Tibial artery (tissue), 4 donors: Measurements from ENCODE around the gene TPM4.

Source experiments
- DNase-seq, 2 donors: peaks; one replicate each; pipeline ENCODE4 v3.0.0-alpha.2; 2019
- H3K27ac ChIP-seq, 2 donors: fragments of 200-600 bp; sonication (generic) in 1 of 2; 1 replicate in 1 of 2; 2 replicates in 1 of 2; pipeline ENCODE4 v1.5.1; 2018 to 2019; ENCODE audit warnings: mild to moderate bottlenecking in 1 of 2
- H3K27me3 ChIP-seq, 2 donors: fragments of 200-600 bp; sonication (generic) in 1 of 2; one replicate each; pipeline versions ENCODE4 v1.5.1 to v1.6.0; 2016 to 2019
- H3K36me3 ChIP-seq, 3 donors: fragments of 200-600 bp; sonication (generic) in 2 of 3; one replicate each; pipeline ENCODE4 v1.5.1; 2016 to 2019; ENCODE audit warnings: mild to moderate bottlenecking in 2 of 3
- H3K4me1 ChIP-seq, 4 donors: fragments of 200-600 bp; sonication (generic) in 2 of 4; 1 replicate in 3 of 4; 2 replicates in 1 of 4; pipeline ENCODE4 v1.5.1; 2016 to 2019
- H3K4me3 ChIP-seq, 2 donors: fragments of 200-600 bp; sonication (generic) in 1 of 2; 1 replicate in 1 of 2; 2 replicates in 1 of 2; pipeline ENCODE4 v1.5.1; 2018 to 2019; ENCODE audit warnings: mild to moderate bottlenecking in 2 of 2
- H3K9me3 ChIP-seq, 3 donors: fragments of 200-600 bp; sonication (generic) in 1 of 3; one replicate each; pipeline ENCODE4 v1.5.1; 2016 to 2019
- CTCF ChIP-seq, 2 experiments: fragments of 200-600 bp in 1 of 2; fragments of 450-650 bp in 1 of 2; IDR thresholded peaks; one replicate each; pipeline ENCODE4 v1.5.1; 2017 to 2019; ENCODE audit warnings: antibody characterized with exemption in 2 of 2, mild to moderate bottlenecking in 1 of 2, moderate library complexity in 1 of 2
- intact Hi-C: fragments of 100-400 bp; cut with DNase I; formaldehyde crosslinking; loops from one replicate; pipeline ENCODE4 v1.15.0; 2023; ENCODE audit warnings: low total_unique reads

The TPM4 gene

DNA sequence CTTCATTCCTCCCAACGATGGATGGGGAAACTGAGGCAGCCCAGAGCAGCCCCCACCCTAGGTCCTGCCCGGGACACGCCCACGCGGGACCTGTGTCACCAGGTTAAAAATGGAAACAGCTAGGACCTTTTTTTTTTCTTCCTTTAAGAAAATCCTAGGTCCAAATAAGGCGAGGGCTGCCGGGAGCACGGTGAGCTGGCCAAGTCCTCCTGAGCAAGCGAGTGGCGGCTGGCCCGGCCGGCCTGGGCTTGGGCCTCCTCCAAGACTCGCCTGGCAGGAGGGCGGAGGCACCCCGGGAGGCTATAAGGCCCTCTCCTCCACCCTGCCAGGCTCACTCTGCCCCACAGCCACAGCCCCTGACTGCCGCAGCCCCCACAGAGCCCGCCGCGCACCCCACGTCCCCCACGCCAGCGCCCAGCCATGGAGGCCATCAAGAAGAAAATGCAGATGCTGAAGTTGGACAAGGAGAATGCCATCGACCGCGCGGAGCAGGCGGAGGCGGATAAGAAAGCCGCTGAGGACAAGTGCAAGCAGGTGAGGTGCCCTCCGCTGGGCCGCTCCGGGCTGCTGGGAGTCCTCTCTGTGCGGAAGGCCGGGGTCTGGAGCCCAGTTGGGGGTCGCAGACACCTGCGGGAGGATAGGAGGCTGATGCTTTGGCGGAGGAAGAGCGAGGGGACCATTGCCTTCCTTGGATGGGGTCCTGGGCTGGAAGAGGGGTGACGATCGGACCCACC lies 8.9 kb upstream of the TPM4 start:
- intact Hi-C loops, result no loop called here
- peak overlapping the region; percentile 93 to 100 for H3K27ac ChIP-seq
- no peaks in the 10 kb centered on the region for H3K27me3 ChIP-seq
- H3K36me3 ChIP-seq, result peaks cover 0 to 4% (median 4%) of the 10 kb centered on the region in 3 donors
- no peak for TF ChIP-seq CTCF (IDR thresholded peaks at IDR 0.05)
- H3K4me1 ChIP-seq, result peaks cover 0 to 58% (median 38%) of the 10 kb centered on the region in 4 donors
- peak overlapping the region; percentile 85 to 91 for H3K4me3 ChIP-seq
- peak; percentile 80 to 96 for DNase-seq
- H3K9me3 ChIP-seq, result no peaks in the 10 kb centered on the region

GRCh38 chr19:16068696-16069259 lies 7.5 kb upstream of the TPM4 start:
- peak in 1 of 2 donors; percentile 62 for DNase-seq
- peak overlapping the region; percentile 93 to 100 for H3K27ac ChIP-seq
- peaks cover 0 to 65% (median 46%) of the 10 kb centered on the region in 4 donors for H3K4me1 ChIP-seq
- TF ChIP-seq CTCF (IDR thresholded peaks at IDR 0.05), result no peak
- intact Hi-C loops, result no loop called here
- peaks cover 0 to 14% (median 4%) of the 10 kb centered on the region in 3 donors for H3K36me3 ChIP-seq
- no peaks in the 10 kb centered on the region for H3K27me3 ChIP-seq
- no peaks in the 10 kb centered on the region for H3K9me3 ChIP-seq
- H3K4me3 ChIP-seq, result peak overlapping the region; percentile 85 to 91

DNA sequence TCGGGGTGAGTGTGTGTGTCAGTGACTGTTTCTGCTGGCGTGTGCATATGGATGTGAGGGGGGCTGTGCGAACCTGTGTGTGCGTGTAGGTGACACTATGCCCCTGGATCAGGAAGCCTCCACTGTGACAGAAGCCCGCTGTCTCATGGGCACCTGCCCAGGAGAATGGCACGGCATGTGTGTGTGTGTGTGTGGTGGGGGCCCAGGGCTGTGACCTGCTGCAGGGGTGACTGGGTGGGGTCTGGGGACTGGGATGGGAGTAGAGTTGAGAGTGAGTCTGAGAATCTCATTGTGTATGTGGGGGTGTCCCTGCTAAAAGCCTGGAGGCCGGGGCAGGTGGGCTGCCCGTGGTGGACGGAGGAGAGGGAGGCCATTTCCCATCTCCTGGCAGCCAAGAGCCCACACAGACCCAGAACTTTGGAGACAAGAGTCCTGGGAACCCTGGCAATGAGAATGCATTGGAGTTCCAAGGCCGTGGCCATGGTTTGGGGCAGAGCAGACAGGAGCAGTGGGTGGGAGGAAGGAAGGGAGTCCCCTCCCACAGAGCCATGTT lies 6.4 kb upstream of the TPM4 start:
- H3K4me3 ChIP-seq, result peak overlapping the region; percentile 85 to 91
- no peaks in the 10 kb centered on the region for H3K9me3 ChIP-seq
- no peaks in the 10 kb centered on the region for H3K27me3 ChIP-seq
- intact Hi-C loops, result no loop called here
- DNase-seq, result peak in 1 of 2 donors; percentile 65
- no peak for TF ChIP-seq CTCF (IDR thresholded peaks at IDR 0.05)
- peak overlapping the region; percentile 93 to 100 for H3K27ac ChIP-seq
- peaks cover 0 to 21% (median 12%) of the 10 kb centered on the region in 3 donors for H3K36me3 ChIP-seq
- peaks cover 0 to 65% (median 41%) of the 10 kb centered on the region in 4 donors for H3K4me1 ChIP-seq

DNA sequence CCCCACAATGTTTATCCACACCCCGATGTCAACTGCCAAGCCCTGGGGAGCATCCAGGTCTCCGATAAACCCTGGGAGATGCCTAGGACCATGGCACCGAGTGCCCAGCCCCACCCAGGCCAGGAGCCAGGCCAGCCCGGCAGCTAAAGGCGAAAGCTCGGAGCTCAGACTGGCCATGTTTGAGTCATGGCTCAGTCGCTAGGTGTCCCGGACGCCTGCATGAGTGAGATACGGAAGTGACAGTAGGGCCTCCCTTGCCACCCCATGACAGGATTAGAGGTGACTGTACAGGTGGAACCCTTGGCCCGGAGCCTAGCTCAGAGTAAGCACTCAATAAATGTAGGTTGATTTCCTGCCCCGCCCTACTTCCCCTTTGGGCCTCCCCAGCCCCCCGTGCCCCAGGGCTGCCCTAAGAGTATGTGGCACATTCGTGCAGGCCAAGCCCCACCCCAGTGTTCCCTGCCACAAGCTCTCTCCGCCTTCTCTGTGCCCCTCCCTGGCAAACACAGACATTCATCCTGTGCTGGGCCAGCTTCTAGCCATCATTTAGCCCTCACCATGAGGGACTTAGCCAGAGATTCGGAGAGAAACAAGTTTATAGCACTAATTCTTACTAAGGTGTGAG lies 5.8 kb upstream of the TPM4 start:
- no peak for TF ChIP-seq CTCF (IDR thresholded peaks at IDR 0.05)
- no peaks in the 10 kb centered on the region for H3K9me3 ChIP-seq
- H3K4me3 ChIP-seq, result peak overlapping the region; percentile 85 to 91
- peak; percentile 73 to 88 for DNase-seq
- peak overlapping the region; percentile 93 to 100 for H3K27ac ChIP-seq
- H3K27me3 ChIP-seq, result no peaks in the 10 kb centered on the region
- peaks cover 0 to 21% (median 12%) of the 10 kb centered on the region in 3 donors for H3K36me3 ChIP-seq
- intact Hi-C loops, result no loop called here
- peaks cover 0 to 67% (median 45%) of the 10 kb centered on the region in 4 donors for H3K4me1 ChIP-seq

DNA sequence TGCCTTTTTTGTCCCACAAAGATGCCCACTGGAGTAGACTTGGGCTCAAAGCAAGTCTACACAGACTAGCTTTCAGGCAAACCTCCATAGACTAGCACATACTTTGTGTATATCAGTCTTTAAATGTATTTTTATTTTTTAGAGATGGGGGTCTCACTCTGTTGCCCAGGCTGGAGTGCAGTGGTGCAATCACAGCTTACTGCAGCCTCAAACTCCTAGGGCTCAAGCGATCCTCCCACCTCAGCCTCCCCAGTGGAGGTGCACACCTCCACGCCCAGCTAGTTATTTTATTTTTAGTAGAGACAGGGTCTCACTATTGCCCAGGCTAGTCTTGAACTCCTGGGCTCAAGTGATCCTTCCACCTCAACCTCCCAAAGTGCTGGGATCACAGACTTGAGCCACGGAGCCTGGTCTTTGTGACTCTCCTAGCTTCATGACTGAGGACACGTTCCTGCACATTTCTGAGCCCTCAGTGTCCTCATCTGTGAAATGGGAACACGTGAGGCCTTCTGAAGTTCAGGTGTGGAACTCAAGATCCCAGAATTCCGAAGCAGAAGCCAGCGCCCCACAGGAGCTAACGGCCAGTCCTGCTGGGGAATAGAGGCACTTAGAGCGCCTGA lies 5.1 kb upstream of the TPM4 start:
- intact Hi-C loops, result no loop called here
- H3K27me3 ChIP-seq, result no peaks in the 10 kb centered on the region
- no peak for TF ChIP-seq CTCF (IDR thresholded peaks at IDR 0.05)
- DNase-seq, result no peak
- H3K4me3 ChIP-seq, result peak overlapping the region; percentile 85 to 91
- no peaks in the 10 kb centered on the region for H3K9me3 ChIP-seq
- H3K27ac ChIP-seq, result peak overlapping the region; percentile 93 to 100
- peaks cover 0 to 21% (median 12%) of the 10 kb centered on the region in 3 donors for H3K36me3 ChIP-seq
- H3K4me1 ChIP-seq, result peaks cover 0 to 67% (median 49%) of the 10 kb centered on the region in 4 donors
